ENCODE data around the gene OSBPL7.

OSBPL7 gene

GRCh38 chr17:47820033-47820789, 1.4 kb downstream of the OSBPL7 start:
- FAIRE-seq (no peak), DNase-seq (ENCODE audit: insufficient read length) (no peak)
- TF ChIP-seq POLR2AphosphoS5 (IDR thresholded peaks at IDR 0.05; ENCODE audit: low read depth, low read length) (no peak), POLR2A (IDR thresholded peaks at IDR 0.05; ENCODE audit: low read depth, low read length) (no peak), TAF1 (IDR thresholded peaks at IDR 0.05; ENCODE audit: borderline replicate concordance, low read depth, low read length) (no peak)

GRCh38 chr17:47819475-47819874, 2.1 kb downstream of the OSBPL7 start:
- no peak for TF ChIP-seq POLR2A (IDR thresholded peaks at IDR 0.05; ENCODE audit: low read depth, low read length)
- no peak for TF ChIP-seq POLR2AphosphoS5 (IDR thresholded peaks at IDR 0.05; ENCODE audit: low read depth, low read length)
- TF ChIP-seq TAF1 (IDR thresholded peaks at IDR 0.05; ENCODE audit: borderline replicate concordance, low read depth, low read length): no peak
- DNase-seq (ENCODE audit: insufficient read length) (no peak), FAIRE-seq (no peak)

- no peak for FAIRE-seq
- DNase-seq (ENCODE audit: insufficient read length): no peak
- TF ChIP-seq POLR2AphosphoS5 (IDR thresholded peaks at IDR 0.05; ENCODE audit: low read depth, low read length) (no peak), POLR2A (IDR thresholded peaks at IDR 0.05; ENCODE audit: low read depth, low read length) (no peak), TAF1 (IDR thresholded peaks at IDR 0.05; ENCODE audit: borderline replicate concordance, low read depth, low read length) (no peak)
These were observed 3.4 kb downstream of the OSBPL7 start for GRCh38 chr17:47818002-47818695.

GRCh38 chr17:47816947-47817346, 4.6 kb downstream of the OSBPL7 start:
- DNase-seq (ENCODE audit: insufficient read length) (no peak), FAIRE-seq (no peak)
- TF ChIP-seq POLR2AphosphoS5 (IDR thresholded peaks at IDR 0.05; ENCODE audit: low read depth, low read length): no peak
- no peak for TF ChIP-seq POLR2A (IDR thresholded peaks at IDR 0.05; ENCODE audit: low read depth, low read length)
- no peak for TF ChIP-seq TAF1 (IDR thresholded peaks at IDR 0.05; ENCODE audit: borderline replicate concordance, low read depth, low read length)

GRCh38 chr17:47816111-47816735, 5.4 kb downstream of the OSBPL7 start:
- no peak for TF ChIP-seq TAF1 (IDR thresholded peaks at IDR 0.05; ENCODE audit: borderline replicate concordance, low read depth, low read length)
- TF ChIP-seq POLR2AphosphoS5 (IDR thresholded peaks at IDR 0.05; ENCODE audit: low read depth, low read length): no peak
- no peak for TF ChIP-seq POLR2A (IDR thresholded peaks at IDR 0.05; ENCODE audit: low read depth, low read length)
- FAIRE-seq (no peak), DNase-seq (ENCODE audit: insufficient read length) (no peak)

- no peak for DNase-seq (ENCODE audit: insufficient read length)
- FAIRE-seq: no peak
- no peak for TF ChIP-seq POLR2AphosphoS5 (IDR thresholded peaks at IDR 0.05; ENCODE audit: low read depth, low read length)
- no peak for TF ChIP-seq TAF1 (IDR thresholded peaks at IDR 0.05; ENCODE audit: borderline replicate concordance, low read depth, low read length)
- TF ChIP-seq POLR2A (IDR thresholded peaks at IDR 0.05; ENCODE audit: low read depth, low read length): no peak
These were observed 6.3 kb downstream of the OSBPL7 start for GRCh38 chr17:47815106-47815918.

- no peak for FAIRE-seq
These were observed 8.0 kb downstream of the OSBPL7 start for GRCh38 chr17:47813512-47814031.

GRCh38 chr17:47813077-47813476, 8.5 kb downstream of the OSBPL7 start:
- DNase-seq (ENCODE audit: insufficient read length) (no peak), FAIRE-seq (no peak)
- no peak for TF ChIP-seq POLR2A (IDR thresholded peaks at IDR 0.05; ENCODE audit: low read depth, low read length)
- TF ChIP-seq TAF1 (IDR thresholded peaks at IDR 0.05; ENCODE audit: borderline replicate concordance, low read depth, low read length): no peak
- TF ChIP-seq POLR2AphosphoS5 (IDR thresholded peaks at IDR 0.05; ENCODE audit: low read depth, low read length): no peak

More at GRCh38 chr17:47813512-47814031, 8.0 kb downstream of the OSBPL7 start:
- no peak for DNase-seq (ENCODE audit: insufficient read length)
- TF ChIP-seq POLR2AphosphoS5 (IDR thresholded peaks at IDR 0.05; ENCODE audit: low read depth, low read length): no peak
- TF ChIP-seq TAF1 (IDR thresholded peaks at IDR 0.05; ENCODE audit: borderline replicate concordance, low read depth, low read length): no peak
- TF ChIP-seq POLR2A (IDR thresholded peaks at IDR 0.05; ENCODE audit: low read depth, low read length): no peak

GRCh38 chr17:47812146-47812920, 9.3 kb downstream of the OSBPL7 start:
- FAIRE-seq (no peak), DNase-seq (ENCODE audit: insufficient read length) (no peak)
- TF ChIP-seq POLR2AphosphoS5 (IDR thresholded peaks at IDR 0.05; ENCODE audit: low read depth, low read length) (no peak), TAF1 (IDR thresholded peaks at IDR 0.05; ENCODE audit: borderline replicate concordance, low read depth, low read length) (no peak), POLR2A (IDR thresholded peaks at IDR 0.05; ENCODE audit: low read depth, low read length) (no peak)

- DNase-seq (ENCODE audit: insufficient read length) (no peak), FAIRE-seq (no peak)
- TF ChIP-seq POLR2AphosphoS5 (IDR thresholded peaks at IDR 0.05; ENCODE audit: low read depth, low read length) (no peak), POLR2A (IDR thresholded peaks at IDR 0.05; ENCODE audit: low read depth, low read length) (no peak), TAF1 (IDR thresholded peaks at IDR 0.05; ENCODE audit: borderline replicate concordance, low read depth, low read length) (no peak)
These were observed 9.9 kb downstream of the OSBPL7 start for GRCh38 chr17:47811709-47812108.
